ENCODE data around the gene CCT8. TPM values are rescaled to one million over a fixed set of nuclear protein-coding genes. Genes with fewer than 3 reads are reported as not detected.
A peak's percentile ranks its signal among the peaks of the same experiment; 100 is the strongest.

The CCT8 gene
- total and polyA plus RNA-seq, 9 of the 15 experiments (the other 6 are each of a cell fraction or from before 2014, with no cell fraction given): 451 to 1,153 (median 677) TPM

DNA sequence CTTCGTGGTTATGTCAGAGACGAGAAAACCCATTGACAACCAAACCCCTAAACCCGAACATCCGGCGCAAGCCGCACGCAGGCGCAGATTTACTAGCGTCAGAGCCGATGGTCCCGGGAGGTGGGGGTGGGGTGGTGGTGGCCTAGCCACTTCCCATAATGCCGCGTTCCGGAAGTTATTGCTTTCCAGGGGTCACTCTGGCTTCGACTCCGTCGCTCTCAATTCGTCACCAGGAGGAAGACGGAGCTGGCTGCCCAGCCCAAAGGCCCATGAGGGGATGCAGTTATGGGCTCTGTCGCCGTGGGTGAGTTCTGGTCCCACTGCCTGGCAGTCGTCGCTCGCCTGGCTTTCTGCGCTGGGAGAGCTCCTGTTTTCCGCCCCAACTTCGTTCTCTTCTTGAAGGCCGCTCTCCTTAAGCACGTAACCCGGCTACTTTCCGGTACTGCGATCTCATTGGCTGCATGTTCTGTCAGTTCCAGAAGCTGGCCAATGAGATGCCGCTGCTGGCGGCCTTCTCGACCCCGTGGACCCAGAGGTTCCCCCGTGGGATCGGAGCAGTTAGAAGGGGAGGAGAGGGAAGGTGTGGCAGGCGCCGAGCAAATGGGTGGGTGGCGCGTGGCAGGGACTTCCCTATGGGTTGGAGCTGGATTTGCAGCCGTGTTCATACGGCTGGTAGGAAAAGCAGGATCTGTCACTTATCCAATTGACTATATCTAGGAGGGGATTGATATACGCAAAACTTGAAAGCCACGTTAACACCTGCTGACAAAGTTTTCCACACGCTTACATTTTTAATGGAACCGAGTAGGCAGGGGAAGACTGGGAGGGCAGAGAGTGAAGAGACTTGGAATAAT lies 48.7 kb downstream of the CCT8 start, which contains the start of gene USP16 (continued):
- TF ChIP-seq, protein P1, sequence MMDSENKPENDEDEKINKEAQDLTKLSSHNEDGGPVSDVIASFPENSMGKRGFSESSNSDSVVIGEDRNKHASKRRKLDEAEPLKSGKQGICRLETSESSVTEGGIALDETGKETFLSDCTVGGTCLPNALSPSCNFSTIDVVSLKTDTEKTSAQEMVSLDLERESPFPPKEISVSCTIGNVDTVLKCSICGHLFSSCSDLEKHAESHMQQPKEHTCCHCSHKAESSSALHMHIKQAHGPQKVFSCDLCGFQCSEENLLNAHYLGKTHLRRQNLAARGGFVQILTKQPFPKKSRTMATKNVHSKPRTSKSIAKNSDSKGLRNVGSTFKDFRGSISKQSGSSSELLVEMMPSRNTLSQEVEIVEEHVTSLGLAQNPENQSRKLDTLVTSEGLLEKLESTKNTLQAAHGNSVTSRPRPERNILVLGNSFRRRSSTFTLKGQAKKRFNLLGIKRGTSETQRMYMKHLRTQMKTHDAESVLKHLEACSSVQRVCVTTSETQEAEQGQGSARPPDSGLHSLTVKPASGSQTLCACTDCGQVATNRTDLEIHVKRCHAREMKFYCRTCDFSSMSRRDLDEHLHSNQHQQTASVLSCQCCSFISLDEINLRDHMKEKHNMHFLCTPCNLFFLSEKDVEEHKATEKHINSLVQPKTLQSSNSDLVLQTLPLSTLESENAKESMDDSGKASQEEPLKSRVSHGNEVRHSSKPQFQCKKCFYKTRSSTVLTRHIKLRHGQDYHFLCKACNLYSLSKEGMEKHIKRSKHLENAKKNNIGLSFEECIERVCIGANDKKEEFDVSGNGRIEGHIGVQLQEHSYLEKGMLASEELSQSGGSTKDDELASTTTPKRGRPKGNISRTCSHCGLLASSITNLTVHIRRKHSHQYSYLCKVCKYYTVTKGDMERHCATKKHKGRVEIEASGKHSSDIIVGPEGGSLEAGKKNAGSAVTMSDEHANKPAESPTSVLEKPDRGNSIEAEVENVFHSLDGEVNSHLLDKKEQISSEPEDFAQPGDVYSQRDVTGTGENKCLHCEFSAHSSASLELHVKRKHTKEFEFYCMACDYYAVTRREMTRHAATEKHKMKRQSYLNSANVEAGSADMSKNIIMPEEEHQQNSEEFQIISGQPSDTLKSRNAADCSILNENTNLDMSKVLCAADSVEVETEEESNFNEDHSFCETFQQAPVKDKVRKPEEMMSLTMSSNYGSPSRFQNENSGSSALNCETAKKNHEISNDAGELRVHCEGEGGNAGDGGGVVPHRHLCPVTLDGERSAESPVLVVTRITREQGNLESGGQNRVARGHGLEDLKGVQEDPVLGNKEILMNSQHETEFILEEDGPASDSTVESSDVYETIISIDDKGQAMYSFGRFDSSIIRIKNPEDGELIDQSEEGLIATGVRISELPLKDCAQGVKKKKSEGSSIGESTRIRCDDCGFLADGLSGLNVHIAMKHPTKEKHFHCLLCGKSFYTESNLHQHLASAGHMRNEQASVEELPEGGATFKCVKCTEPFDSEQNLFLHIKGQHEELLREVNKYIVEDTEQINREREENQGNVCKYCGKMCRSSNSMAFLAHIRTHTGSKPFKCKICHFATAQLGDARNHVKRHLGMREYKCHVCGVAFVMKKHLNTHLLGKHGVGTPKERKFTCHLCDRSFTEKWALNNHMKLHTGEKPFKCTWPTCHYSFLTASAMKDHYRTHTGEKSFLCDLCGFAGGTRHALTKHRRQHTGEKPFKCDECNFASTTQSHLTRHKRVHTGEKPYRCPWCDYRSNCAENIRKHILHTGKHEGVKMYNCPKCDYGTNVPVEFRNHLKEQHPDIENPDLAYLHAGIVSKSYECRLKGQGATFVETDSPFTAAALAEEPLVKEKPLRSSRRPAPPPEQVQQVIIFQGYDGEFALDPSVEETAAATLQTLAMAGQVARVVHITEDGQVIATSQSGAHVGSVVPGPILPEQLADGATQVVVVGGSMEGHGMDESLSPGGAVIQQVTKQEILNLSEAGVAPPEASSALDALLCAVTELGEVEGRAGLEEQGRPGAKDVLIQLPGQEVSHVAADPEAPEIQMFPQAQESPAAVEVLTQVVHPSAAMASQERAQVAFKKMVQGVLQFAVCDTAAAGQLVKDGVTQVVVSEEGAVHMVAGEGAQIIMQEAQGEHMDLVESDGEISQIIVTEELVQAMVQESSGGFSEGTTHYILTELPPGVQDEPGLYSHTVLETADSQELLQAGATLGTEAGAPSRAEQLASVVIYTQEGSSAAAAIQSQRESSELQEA (IDR thresholded peaks at IDR 0.05; ENCODE audit: low read depth): no peak
- TF ChIP-seq RUNX1 (IDR thresholded peaks at IDR 0.05; ENCODE audit: low read depth) (no peak), STAG1 (CRISPR knock-in tag; IDR thresholded peaks at IDR 0.05; ENCODE audit: borderline replicate concordance) (no peak), IFI16 (CRISPR knock-in tag; IDR thresholded peaks at IDR 0.05) (no peak), MEF2D (tag; conservative IDR thresholded peaks at IDR 0.05; ENCODE audit: low read depth) (no peak), TAF1 (IDR thresholded peaks at IDR 0.05; ENCODE audit: control insufficient read depth, extremely low read depth, insufficient read depth, low read length, severe bottlenecking) (peak; percentile 64), HNRNPH1 (optimal IDR thresholded peaks at IDR 0.05; ENCODE audit: low read depth, low read length) (no peak), NR2C1 (IDR thresholded peaks at IDR 0.05) (peak; percentile 99), NR2C1 (tag; IDR thresholded peaks at IDR 0.05) (peak; percentile 99), ZKSCAN8 (CRISPR knock-in tag; IDR thresholded peaks at IDR 0.05) (no peak), RCOR1 (IDR thresholded peaks at IDR 0.05; ENCODE audit: borderline replicate concordance in 1 of 2, low read depth in 2 of 2, low read length in 2 of 2) (peak in 1 of 2 experiments; percentile 14; a peak in 2 of 4 replicates), ZNF436 (CRISPR knock-in tag; IDR thresholded peaks at IDR 0.05) (no peak)
- TF ChIP-seq, protein P2, sequence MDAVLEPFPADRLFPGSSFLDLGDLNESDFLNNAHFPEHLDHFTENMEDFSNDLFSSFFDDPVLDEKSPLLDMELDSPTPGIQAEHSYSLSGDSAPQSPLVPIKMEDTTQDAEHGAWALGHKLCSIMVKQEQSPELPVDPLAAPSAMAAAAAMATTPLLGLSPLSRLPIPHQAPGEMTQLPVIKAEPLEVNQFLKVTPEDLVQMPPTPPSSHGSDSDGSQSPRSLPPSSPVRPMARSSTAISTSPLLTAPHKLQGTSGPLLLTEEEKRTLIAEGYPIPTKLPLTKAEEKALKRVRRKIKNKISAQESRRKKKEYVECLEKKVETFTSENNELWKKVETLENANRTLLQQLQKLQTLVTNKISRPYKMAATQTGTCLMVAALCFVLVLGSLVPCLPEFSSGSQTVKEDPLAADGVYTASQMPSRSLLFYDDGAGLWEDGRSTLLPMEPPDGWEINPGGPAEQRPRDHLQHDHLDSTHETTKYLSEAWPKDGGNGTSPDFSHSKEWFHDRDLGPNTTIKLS (IDR thresholded peaks at IDR 0.05; ENCODE audit: borderline replicate concordance, low read depth): peak; percentile 87
- TF ChIP-seq, protein P3, sequence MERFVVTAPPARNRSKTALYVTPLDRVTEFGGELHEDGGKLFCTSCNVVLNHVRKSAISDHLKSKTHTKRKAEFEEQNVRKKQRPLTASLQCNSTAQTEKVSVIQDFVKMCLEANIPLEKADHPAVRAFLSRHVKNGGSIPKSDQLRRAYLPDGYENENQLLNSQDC (CRISPR knock-in tag; IDR thresholded peaks at IDR 0.05): no peak
- TF ChIP-seq, protein P4, sequence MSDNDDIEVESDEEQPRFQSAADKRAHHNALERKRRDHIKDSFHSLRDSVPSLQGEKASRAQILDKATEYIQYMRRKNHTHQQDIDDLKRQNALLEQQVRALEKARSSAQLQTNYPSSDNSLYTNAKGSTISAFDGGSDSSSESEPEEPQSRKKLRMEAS (CRISPR knock-in tag; IDR thresholded peaks at IDR 0.05): peak; percentile 85
- TF ChIP-seq, protein P5, sequence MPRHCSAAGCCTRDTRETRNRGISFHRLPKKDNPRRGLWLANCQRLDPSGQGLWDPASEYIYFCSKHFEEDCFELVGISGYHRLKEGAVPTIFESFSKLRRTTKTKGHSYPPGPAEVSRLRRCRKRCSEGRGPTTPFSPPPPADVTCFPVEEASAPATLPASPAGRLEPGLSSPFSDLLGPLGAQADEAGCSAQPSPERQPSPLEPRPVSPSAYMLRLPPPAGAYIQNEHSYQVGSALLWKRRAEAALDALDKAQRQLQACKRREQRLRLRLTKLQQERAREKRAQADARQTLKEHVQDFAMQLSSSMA (CRISPR knock-in tag; IDR thresholded peaks at IDR 0.05): no peak

All from K562 (cell line).